KOPT-K1 (cell line): ENCODE data around the gene LRRC45.

Experiments
- H3K27ac ChIP-seq: fragments of 200-600 bp; sonication (generic); 2 replicates; pipeline ENCODE4 v1.5.1; 2016; ENCODE audit warnings: antibody characterized with exemption, mild to moderate bottlenecking, low read depth, low read length; ENCODE audit not compliant: poor library complexity, severe bottlenecking
- H3K36me3 ChIP-seq: fragments of 200-600 bp; sonication (generic); 2 replicates; pipeline ENCODE4 v1.5.1; 2017; ENCODE audit warnings: antibody characterized with exemption, mild to moderate bottlenecking, low read length, moderate library complexity; ENCODE audit not compliant: insufficient read depth
- H3K9me3 ChIP-seq: fragments of 200-600 bp; sonication (generic); 2 replicates; pipeline ENCODE4 v1.5.1; 2017; ENCODE audit warnings: antibody characterized with exemption, low read length, mild to moderate bottlenecking; ENCODE audit not compliant: insufficient read depth, poor library complexity, severe bottlenecking

Gene LRRC45

GRCh38 chr17:82052638-82053059 is 29.5 kb downstream of the LRRC45 start:
- H3K27ac ChIP-seq = peak overlapping the region; percentile 65
- peaks cover 56% of the 10 kb centered on the region for H3K36me3 ChIP-seq

GRCh38 chr17:82053130-82053529 is 30.0 kb downstream of the LRRC45 start:
- H3K9me3 ChIP-seq = no peaks in the 10 kb centered on the region
- H3K27ac ChIP-seq = no peak overlapping the region
- H3K36me3 ChIP-seq = peaks cover 59% of the 10 kb centered on the region

More at GRCh38 chr17:82052638-82053059, 29.5 kb downstream of the LRRC45 start:
- no peaks in the 10 kb centered on the region for H3K9me3 ChIP-seq

GRCh38 chr17:82053556-82054263 is 30.6 kb downstream of the LRRC45 start:
- Histone ChIP-seq H3K27ac (no peak overlapping the region), H3K9me3 (no peaks in the 10 kb centered on the region), H3K36me3 (peaks cover 61% of the 10 kb centered on the region)

GRCh38 chr17:82054351-82055022 is 31.4 kb downstream of the LRRC45 start:
- no peaks in the 10 kb centered on the region for H3K9me3 ChIP-seq
- H3K27ac ChIP-seq = no peak overlapping the region
- peaks cover 65% of the 10 kb centered on the region for H3K36me3 ChIP-seq

DNA sequence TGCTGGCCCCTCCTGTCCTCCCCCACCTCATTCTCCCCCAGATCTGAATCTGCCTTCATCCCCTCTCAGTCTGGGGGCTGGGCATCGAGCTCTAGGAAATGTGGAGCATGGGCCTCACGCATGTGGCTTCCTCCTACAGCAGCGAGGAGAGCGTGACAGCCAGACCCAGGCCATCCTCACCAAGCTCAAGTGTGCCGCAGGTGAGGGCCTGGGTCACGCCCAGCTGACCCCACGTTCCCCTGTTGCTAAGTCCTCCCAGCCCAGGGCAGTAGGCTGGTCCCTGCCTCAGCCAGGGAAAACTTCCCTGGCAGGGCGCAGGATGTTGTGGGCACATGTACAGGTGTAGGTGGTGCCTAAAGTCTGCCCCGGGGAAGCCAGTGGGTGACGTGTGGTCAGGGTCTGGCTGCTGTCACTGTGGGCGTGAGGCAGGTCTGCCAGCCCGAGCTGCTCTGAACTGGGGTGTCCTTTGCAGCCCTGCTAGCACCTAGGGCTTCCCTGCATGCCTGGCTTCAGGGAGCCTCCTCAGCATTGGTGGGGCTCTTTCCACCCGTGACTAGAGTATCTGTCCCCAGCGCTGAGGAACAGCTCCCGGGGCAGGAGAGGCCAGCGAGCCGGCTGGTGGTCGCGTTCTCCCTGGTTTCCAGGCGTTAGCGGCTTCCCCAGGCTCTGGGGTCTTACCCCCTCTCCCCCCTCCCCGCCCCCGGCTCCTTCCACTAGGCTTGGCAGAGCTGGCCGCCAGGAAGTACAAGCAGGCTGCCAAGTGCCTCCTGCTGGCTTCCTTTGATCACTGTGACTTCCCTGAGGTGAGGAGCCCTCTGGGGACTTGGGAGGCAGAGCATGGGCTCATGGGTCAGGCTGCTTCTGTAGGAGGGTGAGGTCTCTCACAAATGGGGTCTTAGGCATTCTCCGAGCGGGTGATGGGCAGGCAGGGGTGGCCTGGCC is 32.2 kb downstream of the LRRC45 start:
- Histone ChIP-seq H3K36me3 (peaks cover 70% of the 10 kb centered on the region), H3K9me3 (no peaks in the 10 kb centered on the region), H3K27ac (no peak overlapping the region)

GRCh38 chr17:82055965-82056728 is 33.0 kb downstream of the LRRC45 start:
- Histone ChIP-seq H3K9me3 (no peaks in the 10 kb centered on the region), H3K27ac (no peak overlapping the region), H3K36me3 (peaks cover 79% of the 10 kb centered on the region)

- no peak overlapping the region for H3K27ac ChIP-seq
- H3K36me3 ChIP-seq = peaks cover 86% of the 10 kb centered on the region
- no peaks in the 10 kb centered on the region for H3K9me3 ChIP-seq
Observed at GRCh38 chr17:82056729-82057621, 33.9 kb downstream of the LRRC45 start.

- Histone ChIP-seq H3K27ac (no peak overlapping the region), H3K9me3 (no peaks in the 10 kb centered on the region), H3K36me3 (peaks cover 99% of the 10 kb centered on the region)
Observed at GRCh38 chr17:82058230-82058854, 35.2 kb downstream of the LRRC45 start.

DNA sequence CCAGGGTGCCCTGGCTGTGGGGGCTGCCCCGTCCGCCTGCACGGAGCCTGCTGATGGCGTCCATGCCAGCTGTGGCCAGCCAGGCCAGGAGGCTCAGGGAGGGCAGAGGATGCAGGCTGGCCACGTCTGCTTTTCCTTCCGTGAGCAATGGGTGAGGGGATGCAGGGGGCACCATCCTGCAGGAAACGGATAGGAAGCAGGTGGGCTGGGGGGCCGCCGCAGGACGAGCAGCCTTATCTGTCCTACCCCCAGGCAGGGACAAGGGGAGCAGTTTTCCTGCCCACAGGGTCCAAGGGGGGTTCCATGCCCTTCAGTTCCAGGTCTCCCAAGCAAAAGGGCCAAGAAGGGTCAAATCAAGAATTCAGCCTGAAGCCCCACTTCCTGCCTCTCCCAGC is 35.7 kb downstream of the LRRC45 start:
- peaks cover 99% of the 10 kb centered on the region for H3K36me3 ChIP-seq
- H3K9me3 ChIP-seq = no peaks in the 10 kb centered on the region
- no peak overlapping the region for H3K27ac ChIP-seq

DNA sequence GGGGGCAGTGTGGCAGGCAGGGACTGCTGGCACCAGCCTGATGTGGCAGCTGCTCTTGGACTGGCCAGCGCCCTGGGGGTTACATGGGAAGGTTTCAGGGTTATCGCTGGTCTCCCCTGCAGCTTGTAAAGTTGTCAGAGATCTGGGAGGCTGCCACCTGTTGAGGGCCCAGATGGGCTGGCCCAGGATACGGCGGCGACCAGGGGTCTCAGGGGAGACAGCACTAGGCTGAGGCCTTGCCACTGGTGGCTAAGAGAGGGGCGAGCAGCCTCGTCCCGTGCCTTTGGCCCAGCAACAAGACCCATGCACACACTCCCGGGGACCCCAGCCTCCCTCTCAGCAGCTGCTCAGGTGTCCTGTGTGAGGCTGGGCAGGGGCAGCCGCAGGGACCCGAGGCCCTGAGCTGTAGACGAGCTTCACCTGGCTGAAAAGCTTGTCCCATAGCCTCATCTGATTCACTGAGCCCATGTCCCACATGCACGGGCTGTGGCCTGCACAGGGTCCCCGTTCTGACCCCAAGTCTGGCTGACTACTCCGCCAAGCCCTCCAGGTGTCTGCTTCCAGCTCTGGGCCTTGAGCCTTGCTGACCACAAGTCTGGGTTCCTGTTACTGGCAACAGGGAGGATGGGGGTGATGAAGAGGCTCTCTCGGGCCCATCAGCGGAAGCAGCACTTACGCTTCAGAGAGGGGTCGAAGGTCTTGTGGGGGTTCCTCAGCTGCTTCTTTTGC is 36.3 kb downstream of the LRRC45 start:
- H3K27ac ChIP-seq = no peak overlapping the region
- H3K36me3 ChIP-seq = peaks cover 99% of the 10 kb centered on the region
- no peaks in the 10 kb centered on the region for H3K9me3 ChIP-seq

DNA sequence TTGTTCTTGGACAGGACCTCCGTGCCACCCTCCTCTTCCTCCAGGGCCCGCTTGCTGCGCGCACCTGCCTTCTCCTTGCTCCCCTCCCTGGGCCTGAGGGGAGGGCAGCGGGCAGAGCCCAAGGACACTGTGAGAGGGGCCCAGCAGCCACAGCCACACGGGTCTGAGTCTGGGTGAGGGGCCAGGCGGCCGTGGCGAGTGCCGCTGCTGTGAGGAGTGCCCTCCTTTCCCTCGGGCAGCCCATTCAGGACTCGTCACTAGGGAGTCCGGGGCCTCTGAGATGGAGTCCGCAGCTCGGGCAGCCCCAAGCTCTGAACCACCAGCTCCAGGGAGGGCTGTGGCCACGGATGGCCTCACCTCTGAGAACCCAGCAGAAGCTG is 36.9 kb downstream of the LRRC45 start:
- H3K27ac ChIP-seq = no peak overlapping the region
- H3K36me3 ChIP-seq = peaks cover 93% of the 10 kb centered on the region
- no peaks in the 10 kb centered on the region for H3K9me3 ChIP-seq

- no peak overlapping the region for H3K27ac ChIP-seq
- no peaks in the 10 kb centered on the region for H3K9me3 ChIP-seq
- peaks cover 87% of the 10 kb centered on the region for H3K36me3 ChIP-seq
Observed at GRCh38 chr17:82060614-82061013, 37.5 kb downstream of the LRRC45 start.
